Measurements from ENCODE around the gene ZNF787.

Gene ZNF787

DNA sequence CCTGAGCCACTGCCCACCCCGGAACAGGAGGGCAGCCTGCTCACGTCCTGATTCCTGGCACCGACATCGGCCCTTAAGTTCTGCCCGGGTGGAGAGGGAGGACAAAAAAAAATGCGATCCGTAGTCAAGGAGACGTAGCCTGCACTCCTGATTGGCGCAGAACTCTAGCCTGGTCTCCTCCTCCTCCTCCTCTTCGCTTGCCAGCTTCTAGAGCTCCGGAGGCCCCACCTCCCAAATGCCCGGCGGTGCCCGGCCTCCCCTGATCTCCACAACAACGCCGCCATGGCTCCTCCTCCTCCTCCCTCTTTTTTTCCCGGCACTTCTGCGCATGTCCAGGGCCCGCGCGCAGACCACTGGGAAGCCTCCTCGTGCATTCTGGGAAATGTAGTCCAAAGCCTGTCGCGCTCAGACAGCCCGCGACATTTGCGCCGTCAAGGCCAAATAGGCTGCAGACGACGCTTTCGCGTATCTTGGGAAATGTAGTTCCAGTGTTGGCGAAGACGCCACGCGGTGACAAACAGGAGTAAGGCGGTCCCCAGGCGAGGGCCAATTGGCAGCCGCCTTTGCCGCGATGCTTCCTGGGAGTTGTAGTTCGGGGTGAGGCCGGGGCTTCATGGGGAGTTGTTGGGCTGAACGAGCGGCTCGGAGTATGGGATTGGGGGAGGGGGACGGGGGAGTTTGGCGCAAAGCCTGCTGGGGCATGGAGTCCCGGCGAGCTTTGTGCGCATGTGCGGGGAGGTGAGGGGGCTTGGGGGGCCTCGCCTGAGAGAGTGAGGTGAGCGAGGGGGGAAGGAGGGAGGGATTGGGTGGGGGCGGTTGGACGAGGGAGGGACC, 19.7 kb upstream of the ZNF787 start, which contains the start of gene ZNF444:
Gene ZNF444, plus strand, starts transcription at position 705 of the 834 bp plus-strand sequence. CDS start 5,625 bp downstream, outside the sequence.
- Histone ChIP-seq H3K9me3 (ENCODE audit: insufficient read depth, low read depth, low read length) (no peaks in the 10 kb centered on the region), H3F3A (ENCODE audit: low read depth) (peaks cover 3% of the 10 kb centered on the region; the same call in 1 of the 2 replicates), H4K20me1 (ENCODE audit: insufficient read depth, low read length, poor library complexity, severe bottlenecking) (peaks cover 23% of the 10 kb centered on the region), H3K36me3 (ENCODE audit: insufficient read depth, low read length) (no peaks in the 10 kb centered on the region), H3K79me2 (ENCODE audit: insufficient read depth, low read length) (peaks cover 36% of the 10 kb centered on the region), H3K4me3 (ENCODE audit: low read length, poor library complexity, severe bottlenecking) (peak within 1 kb of the TSS; percentile 85), H3K27me3 (ENCODE audit: insufficient read depth, low read length, poor library complexity, severe bottlenecking) (no peaks in the 10 kb centered on the region), H3K9ac (ENCODE audit: low read depth, low read length, poor library complexity, severe bottlenecking) (peak within 1 kb of the TSS; percentile 77), H3K4me2 (ENCODE audit: low read depth, low read length, poor library complexity, severe bottlenecking) (peak within 1 kb of the TSS; percentile 98), H3K4me1 (ENCODE audit: insufficient read depth, low read length, poor library complexity, severe bottlenecking) (peaks cover 39% of the 10 kb centered on the region), H3K9me2 (replicated peaks; ENCODE audit: low read depth, low read length) (no peaks in the 10 kb centered on the region), H2AFZ (ENCODE audit: low read length) (peak within 1 kb of the TSS; percentile 85)
- no peak for TF ChIP-seq EZH2phosphoT487 (IDR thresholded peaks at IDR 0.05; ENCODE audit: borderline replicate concordance)
- TF ChIP-seq, protein P1, sequence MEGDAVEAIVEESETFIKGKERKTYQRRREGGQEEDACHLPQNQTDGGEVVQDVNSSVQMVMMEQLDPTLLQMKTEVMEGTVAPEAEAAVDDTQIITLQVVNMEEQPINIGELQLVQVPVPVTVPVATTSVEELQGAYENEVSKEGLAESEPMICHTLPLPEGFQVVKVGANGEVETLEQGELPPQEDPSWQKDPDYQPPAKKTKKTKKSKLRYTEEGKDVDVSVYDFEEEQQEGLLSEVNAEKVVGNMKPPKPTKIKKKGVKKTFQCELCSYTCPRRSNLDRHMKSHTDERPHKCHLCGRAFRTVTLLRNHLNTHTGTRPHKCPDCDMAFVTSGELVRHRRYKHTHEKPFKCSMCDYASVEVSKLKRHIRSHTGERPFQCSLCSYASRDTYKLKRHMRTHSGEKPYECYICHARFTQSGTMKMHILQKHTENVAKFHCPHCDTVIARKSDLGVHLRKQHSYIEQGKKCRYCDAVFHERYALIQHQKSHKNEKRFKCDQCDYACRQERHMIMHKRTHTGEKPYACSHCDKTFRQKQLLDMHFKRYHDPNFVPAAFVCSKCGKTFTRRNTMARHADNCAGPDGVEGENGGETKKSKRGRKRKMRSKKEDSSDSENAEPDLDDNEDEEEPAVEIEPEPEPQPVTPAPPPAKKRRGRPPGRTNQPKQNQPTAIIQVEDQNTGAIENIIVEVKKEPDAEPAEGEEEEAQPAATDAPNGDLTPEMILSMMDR (conservative IDR thresholded peaks at IDR 0.05; ENCODE audit: low read length) = no peak

DNA sequence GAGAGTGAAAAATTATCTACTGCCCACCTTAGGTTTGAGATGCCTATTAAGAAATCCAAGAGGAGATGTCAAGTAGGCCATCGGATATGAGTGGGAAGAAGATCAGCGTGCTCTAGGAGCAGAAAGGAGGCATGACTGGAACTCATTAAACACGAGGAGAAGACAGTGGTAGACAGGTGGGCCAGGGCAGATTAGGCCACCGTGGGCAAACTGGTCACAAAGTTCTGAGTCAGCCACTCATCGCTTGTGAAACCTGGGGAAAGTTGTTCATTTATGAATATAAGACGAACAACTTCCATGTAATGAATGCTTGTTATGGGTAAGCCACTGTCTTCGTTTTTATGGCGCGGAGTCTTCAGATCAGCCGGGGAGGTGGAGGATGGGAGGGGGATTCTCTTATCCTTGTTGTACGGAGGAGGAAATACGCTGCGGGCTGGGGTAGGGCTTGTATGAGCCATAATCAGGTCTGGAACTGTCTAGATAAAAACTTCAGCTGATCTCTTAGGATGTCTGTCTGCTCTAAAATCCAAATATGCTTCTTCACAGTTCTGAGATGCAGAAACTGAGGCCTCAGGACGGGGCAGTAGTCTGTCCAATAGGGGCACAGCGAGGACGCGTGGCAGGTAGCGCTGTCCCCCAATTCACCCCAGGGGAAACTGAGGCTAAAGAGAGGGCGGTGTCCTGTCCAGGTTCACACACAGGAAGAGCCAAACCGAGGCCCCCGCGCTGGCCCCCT, 18.9 kb upstream of the ZNF787 start:
- Histone ChIP-seq H3K9me3 (ENCODE audit: insufficient read depth, low read depth, low read length) (no peaks in the 10 kb centered on the region), H3K4me3 (ENCODE audit: low read length, poor library complexity, severe bottlenecking) (peak overlapping the region; percentile 85), H2AFZ (ENCODE audit: low read length) (peak overlapping the region; percentile 85), H3K79me2 (ENCODE audit: insufficient read depth, low read length) (peaks cover 28% of the 10 kb centered on the region), H3F3A (ENCODE audit: low read depth) (peaks cover 3% of the 10 kb centered on the region; the same call in 1 of the 2 replicates), H4K20me1 (ENCODE audit: insufficient read depth, low read length, poor library complexity, severe bottlenecking) (peaks cover 20% of the 10 kb centered on the region), H3K4me2 (ENCODE audit: low read depth, low read length, poor library complexity, severe bottlenecking) (peak overlapping the region; percentile 98), H3K36me3 (ENCODE audit: insufficient read depth, low read length) (no peaks in the 10 kb centered on the region), H3K9ac (ENCODE audit: low read depth, low read length, poor library complexity, severe bottlenecking) (peak overlapping the region; percentile 72), H3K27me3 (ENCODE audit: insufficient read depth, low read length, poor library complexity, severe bottlenecking) (no peaks in the 10 kb centered on the region), H3K9me2 (replicated peaks; ENCODE audit: low read depth, low read length) (no peaks in the 10 kb centered on the region), H3K4me1 (ENCODE audit: insufficient read depth, low read length, poor library complexity, severe bottlenecking) (peaks cover 38% of the 10 kb centered on the region)
- TF ChIP-seq EZH2phosphoT487 (IDR thresholded peaks at IDR 0.05; ENCODE audit: borderline replicate concordance) = no peak
- TF ChIP-seq, protein P1 (conservative IDR thresholded peaks at IDR 0.05; ENCODE audit: low read length) = no peak

DNA sequence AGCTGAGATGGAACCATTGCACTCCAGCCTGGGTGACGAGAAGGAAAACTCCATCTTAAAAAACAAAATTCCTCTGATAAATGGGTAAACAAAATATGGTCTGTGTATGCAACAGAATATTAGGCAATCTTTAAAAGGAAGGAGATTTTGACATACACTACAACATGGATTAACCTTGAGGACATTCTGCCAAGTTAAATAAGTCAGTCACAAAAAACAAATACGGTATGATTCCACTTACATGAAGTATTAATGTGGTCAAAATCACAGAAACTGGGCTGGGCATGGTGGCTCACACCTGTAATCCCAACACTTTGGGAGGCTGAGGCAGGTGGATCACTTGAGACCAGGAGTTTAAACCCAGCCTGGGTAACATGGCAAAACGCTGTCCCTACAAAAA, 17.0 kb upstream of the ZNF787 start:
- Histone ChIP-seq H3K4me1 (ENCODE audit: insufficient read depth, low read length, poor library complexity, severe bottlenecking) (peaks cover 19% of the 10 kb centered on the region), H4K20me1 (ENCODE audit: insufficient read depth, low read length, poor library complexity, severe bottlenecking) (peaks cover 4% of the 10 kb centered on the region), H3K79me2 (ENCODE audit: insufficient read depth, low read length) (peaks cover 15% of the 10 kb centered on the region), H3K4me3 (ENCODE audit: low read length, poor library complexity, severe bottlenecking) (no peak overlapping the region), H3K9me3 (ENCODE audit: insufficient read depth, low read depth, low read length) (no peaks in the 10 kb centered on the region), H3K9ac (ENCODE audit: low read depth, low read length, poor library complexity, severe bottlenecking) (no peak overlapping the region), H2AFZ (ENCODE audit: low read length) (no peak overlapping the region), H3K36me3 (ENCODE audit: insufficient read depth, low read length) (no peaks in the 10 kb centered on the region), H3K9me2 (replicated peaks; ENCODE audit: low read depth, low read length) (no peaks in the 10 kb centered on the region), H3K27me3 (ENCODE audit: insufficient read depth, low read length, poor library complexity, severe bottlenecking) (no peaks in the 10 kb centered on the region), H3F3A (ENCODE audit: low read depth) (no peaks in the 10 kb centered on the region), H3K4me2 (ENCODE audit: low read depth, low read length, poor library complexity, severe bottlenecking) (no peak overlapping the region)
- TF ChIP-seq, protein P1 (conservative IDR thresholded peaks at IDR 0.05; ENCODE audit: low read length) = no peak
- TF ChIP-seq EZH2phosphoT487 (IDR thresholded peaks at IDR 0.05; ENCODE audit: borderline replicate concordance) = no peak

All from Loucy (cell line).